ENCODE results near the gene MRPS16.

GRCh38 chr10:73252445-73253224 lies at the start of gene MRPS16:
- no peak for TF ChIP-seq EZH2 (IDR thresholded peaks at IDR 0.05; ENCODE audit: borderline replicate concordance, insufficient read depth, low read depth, low read length, poor library complexity, severe bottlenecking)
- TF ChIP-seq, protein P1, sequence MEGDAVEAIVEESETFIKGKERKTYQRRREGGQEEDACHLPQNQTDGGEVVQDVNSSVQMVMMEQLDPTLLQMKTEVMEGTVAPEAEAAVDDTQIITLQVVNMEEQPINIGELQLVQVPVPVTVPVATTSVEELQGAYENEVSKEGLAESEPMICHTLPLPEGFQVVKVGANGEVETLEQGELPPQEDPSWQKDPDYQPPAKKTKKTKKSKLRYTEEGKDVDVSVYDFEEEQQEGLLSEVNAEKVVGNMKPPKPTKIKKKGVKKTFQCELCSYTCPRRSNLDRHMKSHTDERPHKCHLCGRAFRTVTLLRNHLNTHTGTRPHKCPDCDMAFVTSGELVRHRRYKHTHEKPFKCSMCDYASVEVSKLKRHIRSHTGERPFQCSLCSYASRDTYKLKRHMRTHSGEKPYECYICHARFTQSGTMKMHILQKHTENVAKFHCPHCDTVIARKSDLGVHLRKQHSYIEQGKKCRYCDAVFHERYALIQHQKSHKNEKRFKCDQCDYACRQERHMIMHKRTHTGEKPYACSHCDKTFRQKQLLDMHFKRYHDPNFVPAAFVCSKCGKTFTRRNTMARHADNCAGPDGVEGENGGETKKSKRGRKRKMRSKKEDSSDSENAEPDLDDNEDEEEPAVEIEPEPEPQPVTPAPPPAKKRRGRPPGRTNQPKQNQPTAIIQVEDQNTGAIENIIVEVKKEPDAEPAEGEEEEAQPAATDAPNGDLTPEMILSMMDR (IDR thresholded peaks at IDR 0.05) = no peak
